Upper lobe of left lung (tissue), 4 donors: Measurements from ENCODE around the gene CARMIL3.

Experiments
- EP300 ChIP-seq, 4 donors: sonication (generic); formaldehyde crosslinking; IDR thresholded peaks; one replicate each; pipeline ENCODE4 v1.5.1; 2017; ENCODE audit warnings: antibody characterized with exemption in 4 of 4, control low read depth in 2 of 4
- POLR2A ChIP-seq, 4 donors: fragments of 450-650 bp; IDR thresholded peaks; one replicate each; pipeline ENCODE4 v1.5.1; 2016 to 2017; ENCODE audit warnings: antibody characterized with exemption in 4 of 4, mild to moderate bottlenecking in 2 of 4

DNA sequence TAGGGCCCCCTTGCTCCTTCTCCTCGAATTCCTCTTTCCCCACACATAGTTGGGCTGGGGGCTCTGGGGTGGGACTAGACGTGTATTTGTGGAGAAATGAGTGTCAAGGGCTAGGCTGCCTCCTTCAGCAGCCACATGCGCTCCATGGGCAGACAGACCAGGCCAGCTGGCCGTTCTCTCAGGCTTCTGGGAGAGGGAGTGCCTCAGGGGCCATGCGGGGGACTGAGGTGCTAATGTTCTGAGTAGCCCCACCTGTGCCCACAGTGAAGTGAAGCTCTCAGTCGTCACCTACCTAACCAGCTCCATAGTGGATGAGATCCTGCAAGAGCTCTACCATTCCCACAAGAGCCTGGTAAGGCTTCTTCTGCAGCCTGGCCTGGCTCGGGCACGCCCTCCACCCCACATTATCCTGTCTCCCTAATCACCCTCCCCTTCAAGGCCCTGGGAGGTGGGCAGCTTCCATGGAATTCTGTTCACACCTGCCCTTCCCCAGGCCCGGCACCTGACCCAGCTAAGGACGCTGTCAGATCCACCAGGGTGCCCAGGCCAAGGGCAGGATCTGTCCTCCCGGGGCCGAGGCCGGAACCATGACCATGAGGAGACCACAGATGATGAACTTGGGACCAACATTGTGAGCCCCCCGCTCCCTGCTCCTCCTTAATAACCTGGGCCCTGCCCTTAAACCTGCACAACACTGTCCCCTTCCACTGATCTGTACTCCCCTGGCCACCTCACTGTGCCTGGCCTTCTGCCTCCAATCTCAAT lies 10.6 kb downstream of the CARMIL3 start:
- TF ChIP-seq EP300 (IDR thresholded peaks at IDR 0.05), result no peak
- no peak for TF ChIP-seq POLR2A (IDR thresholded peaks at IDR 0.05)
